Tibial nerve (tissue), 4 donors: Measurements from ENCODE around the gene ACTL10. TPM values are rescaled to one million over a fixed set of nuclear protein-coding genes. Genes with fewer than 3 reads are reported as not detected.
A peak's percentile ranks its signal among the peaks of the same experiment; 100 is the strongest.

Source experiments
- DNase-seq, 2 donors: peaks; one replicate each; pipeline ENCODE4 v3.0.0-alpha.2; 2019; ENCODE audit warnings: low spot score in 2 of 2
- H3K27ac ChIP-seq, 4 donors: fragments of 200-600 bp; sonication (generic) in 3 of 4; one replicate each; pipeline ENCODE4 v1.5.1; 2017 to 2019; ENCODE audit warnings: mild to moderate bottlenecking in 1 of 4
- H3K27me3 ChIP-seq, 2 donors: fragments of 200-600 bp; sonication (generic) in 1 of 2; one replicate each; pipeline versions ENCODE4 v1.5.1 to v1.6.0; 2017 to 2019
- H3K36me3 ChIP-seq, 3 donors: fragments of 200-600 bp; sonication (generic); one replicate each; pipeline ENCODE4 v1.5.1; 2018 to 2019
- H3K4me1 ChIP-seq, 4 donors: fragments of 200-600 bp; sonication (generic) in 3 of 4; one replicate each; pipeline ENCODE4 v1.5.1; 2017 to 2019
- H3K4me3 ChIP-seq, 4 donors: fragments of 200-600 bp; sonication (generic) in 3 of 4; one replicate each; pipeline ENCODE4 v1.5.1; 2017 to 2019; ENCODE audit warnings: mild to moderate bottlenecking in 1 of 4, moderate library complexity in 1 of 4
- H3K9me3 ChIP-seq, 4 donors: fragments of 200-600 bp; sonication (generic) in 3 of 4; one replicate each; pipeline ENCODE4 v1.5.1; 2017 to 2019
- EP300 ChIP-seq, 2 donors: sonication (generic); formaldehyde crosslinking; IDR thresholded peaks; one replicate each; pipeline ENCODE4 v1.6.1; 2017; ENCODE audit warnings: antibody characterized with exemption in 2 of 2, mild to moderate bottlenecking in 1 of 2
- POLR2A ChIP-seq, 2 donors: fragments of 450-650 bp; IDR thresholded peaks; one replicate each; pipeline ENCODE4 v1.6.1; 2017; ENCODE audit warnings: antibody characterized with exemption in 2 of 2, mild to moderate bottlenecking in 2 of 2, moderate library complexity in 2 of 2
- WGBS, 2 donors: methylation state at CpG; one replicate each; pipeline ENCODE4 v1.1.5; 2018; 5-methylcytosine and 5-hydroxymethylcytosine counted together
- total RNA-seq, 4 donors: library from RNA; depleted of rRNA; stranded (reverse); fragments of >200 nt; gene quantifications; one replicate each; pipeline ENCODE4 v1.1.0, GENCODE V29; 2016
- TF ChIP-seq, protein P1 (sequence below), 5 experiments: fragments of 200-600 bp in 3 of 5; fragments of 450-650 bp in 2 of 5; sonication (generic) in 3 of 5; IDR thresholded peaks; one replicate each; pipeline ENCODE4 v1.5.1; 2016 to 2019; ENCODE audit warnings: antibody characterized with exemption in 5 of 5, mild to moderate bottlenecking in 3 of 5, moderate library complexity in 2 of 5

Gene ACTL10
- total RNA-seq, 4 donors from 2014 or later: 1.1 to 4.3 (median 3.8) TPM

DNA sequence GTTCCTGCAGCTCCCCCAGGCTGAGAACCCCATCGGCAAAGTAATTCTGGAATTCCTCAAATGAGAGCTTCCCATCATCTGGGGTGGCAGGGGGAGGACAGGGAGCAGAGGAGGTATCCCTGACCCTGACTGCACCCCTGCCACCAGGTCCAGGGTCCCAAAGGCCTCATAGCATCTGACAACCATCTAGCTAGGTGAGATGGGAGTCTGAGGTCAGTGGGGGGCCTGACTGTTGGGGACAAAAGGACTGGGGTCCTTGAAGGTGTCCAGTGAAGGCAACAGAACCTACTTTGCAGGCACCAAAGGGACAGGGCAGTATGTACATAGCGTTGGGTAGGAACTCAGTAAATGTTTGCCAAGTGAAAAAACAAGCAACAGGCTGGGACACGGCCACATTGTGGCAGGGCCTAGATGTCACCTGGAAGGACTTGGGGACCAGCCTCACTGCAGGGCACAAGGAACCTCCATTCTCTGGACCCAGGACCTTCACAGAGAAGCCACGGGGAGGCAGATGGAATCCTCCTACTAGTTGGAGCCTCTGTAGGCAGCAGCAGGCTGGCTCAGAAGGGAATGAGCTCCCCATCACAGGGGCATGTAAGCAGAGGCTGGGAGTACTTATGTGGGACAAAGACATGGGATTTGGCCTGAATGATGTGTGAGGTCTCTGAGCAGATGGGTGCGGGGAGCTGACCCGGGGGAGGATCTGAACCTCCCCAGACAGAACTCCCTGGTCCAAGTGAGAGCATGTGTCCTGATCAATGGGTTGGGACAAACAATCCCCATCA, 4.2 kb downstream of the ACTL10 start:
- Histone ChIP-seq H3K4me3 (no peak overlapping the region), H3K9me3 (no peaks in the 10 kb centered on the region), H3K36me3 (peaks cover 0 to 34% (median 0%) of the 10 kb centered on the region in 3 donors), H3K27me3 (no peaks in the 10 kb centered on the region), H3K27ac (peak overlapping the region in 1 of 4 donors; percentile 27), H3K4me1 (peaks cover 0 to 58% (median 40%) of the 10 kb centered on the region in 4 donors)
- no peak for DNase-seq
- WGBS, 2 donors: 91 to 92% methylated on average over 6 of the region's 6 CpGs
- no peak for TF ChIP-seq EP300 (IDR thresholded peaks at IDR 0.05)
- TF ChIP-seq, protein P1, sequence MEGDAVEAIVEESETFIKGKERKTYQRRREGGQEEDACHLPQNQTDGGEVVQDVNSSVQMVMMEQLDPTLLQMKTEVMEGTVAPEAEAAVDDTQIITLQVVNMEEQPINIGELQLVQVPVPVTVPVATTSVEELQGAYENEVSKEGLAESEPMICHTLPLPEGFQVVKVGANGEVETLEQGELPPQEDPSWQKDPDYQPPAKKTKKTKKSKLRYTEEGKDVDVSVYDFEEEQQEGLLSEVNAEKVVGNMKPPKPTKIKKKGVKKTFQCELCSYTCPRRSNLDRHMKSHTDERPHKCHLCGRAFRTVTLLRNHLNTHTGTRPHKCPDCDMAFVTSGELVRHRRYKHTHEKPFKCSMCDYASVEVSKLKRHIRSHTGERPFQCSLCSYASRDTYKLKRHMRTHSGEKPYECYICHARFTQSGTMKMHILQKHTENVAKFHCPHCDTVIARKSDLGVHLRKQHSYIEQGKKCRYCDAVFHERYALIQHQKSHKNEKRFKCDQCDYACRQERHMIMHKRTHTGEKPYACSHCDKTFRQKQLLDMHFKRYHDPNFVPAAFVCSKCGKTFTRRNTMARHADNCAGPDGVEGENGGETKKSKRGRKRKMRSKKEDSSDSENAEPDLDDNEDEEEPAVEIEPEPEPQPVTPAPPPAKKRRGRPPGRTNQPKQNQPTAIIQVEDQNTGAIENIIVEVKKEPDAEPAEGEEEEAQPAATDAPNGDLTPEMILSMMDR (IDR thresholded peaks at IDR 0.05): no peak
- TF ChIP-seq POLR2A (IDR thresholded peaks at IDR 0.05): no peak

DNA sequence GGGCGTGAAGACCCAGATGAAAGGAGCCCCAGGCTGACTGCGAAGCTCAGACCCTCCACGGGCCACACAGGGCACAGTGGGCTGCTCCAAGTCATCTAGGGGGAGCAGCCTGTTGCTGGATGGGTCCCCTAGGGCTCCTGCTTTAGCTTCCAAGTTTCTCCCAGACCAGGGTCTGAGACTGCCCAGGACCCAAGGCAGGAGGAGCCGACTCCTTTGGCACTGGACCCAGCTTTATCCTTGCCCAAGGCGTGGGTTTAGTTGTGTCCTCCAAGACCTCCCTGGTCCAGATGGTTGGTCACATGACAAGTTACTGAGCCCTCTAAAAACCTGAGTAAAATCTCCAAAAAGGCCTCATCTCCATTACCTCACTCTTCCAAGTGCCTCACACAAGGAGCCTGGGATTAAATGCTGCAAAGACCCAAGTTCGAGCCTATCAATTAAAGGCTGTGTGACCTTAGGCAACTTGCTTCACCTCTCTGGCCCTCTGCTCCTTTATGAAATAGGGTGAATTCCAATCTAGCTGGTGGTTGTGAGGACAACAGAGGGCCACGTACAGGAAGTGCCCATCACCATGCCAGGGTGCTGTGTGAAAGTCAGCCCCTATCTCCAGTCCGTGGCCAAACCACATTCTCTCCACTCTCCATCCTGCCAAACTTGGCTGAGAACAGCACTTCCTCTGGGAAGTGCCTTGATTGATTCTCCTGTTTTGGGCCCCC, 5.0 kb downstream of the ACTL10 start:
- TF ChIP-seq, protein P1 (IDR thresholded peaks at IDR 0.05): no peak
- no peak for TF ChIP-seq POLR2A (IDR thresholded peaks at IDR 0.05)
- H3K27ac ChIP-seq: peak overlapping the region in 2 of 4 donors; percentile 90 to 93
- no peak overlapping the region for H3K4me3 ChIP-seq
- peaks cover 0 to 60% (median 43%) of the 10 kb centered on the region in 4 donors for H3K4me1 ChIP-seq
- no peak for DNase-seq
- WGBS, 2 donors: 73 to 79% methylated on average over 8 of the region's 8 CpGs
- no peaks in the 10 kb centered on the region for H3K9me3 ChIP-seq
- no peaks in the 10 kb centered on the region for H3K27me3 ChIP-seq
- H3K36me3 ChIP-seq: peaks cover 0 to 34% (median 0%) of the 10 kb centered on the region in 3 donors

DNA sequence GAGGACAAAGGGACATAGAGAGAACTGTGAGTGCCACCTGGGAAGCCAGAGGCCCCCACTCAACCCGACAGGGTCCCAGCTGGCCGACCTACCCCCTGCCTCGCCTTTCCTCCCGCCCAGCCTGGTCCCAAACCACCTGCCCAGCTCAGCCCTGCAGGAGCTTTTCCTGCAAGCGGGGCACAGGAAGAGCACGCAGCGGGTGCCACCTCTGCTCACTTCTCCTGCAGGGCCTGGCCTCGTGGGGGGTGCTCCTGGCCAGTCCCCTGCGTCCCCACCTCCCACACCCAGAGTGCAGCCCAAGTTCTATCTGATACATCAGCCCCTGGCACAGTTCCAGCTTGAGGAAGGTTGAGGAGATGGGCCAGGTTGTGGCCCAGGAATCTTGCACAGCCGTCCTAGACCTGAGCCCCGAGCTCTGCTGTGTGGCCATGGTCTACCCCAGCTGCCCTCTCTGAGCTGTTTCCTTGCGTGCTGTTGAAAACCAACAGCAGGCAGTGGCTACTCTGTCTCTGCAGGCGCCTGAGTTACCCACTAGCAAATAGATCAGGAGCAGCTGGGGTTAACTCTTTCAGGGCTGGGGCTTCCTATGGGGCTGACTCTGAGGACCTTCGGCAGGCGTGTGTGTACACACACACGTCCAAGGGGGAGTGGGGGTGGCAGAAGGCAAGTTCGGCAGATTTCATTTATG, 5.8 kb downstream of the ACTL10 start:
- Histone ChIP-seq H3K27me3 (no peaks in the 10 kb centered on the region), H3K9me3 (no peaks in the 10 kb centered on the region), H3K27ac (peak overlapping the region; percentile 87 to 93 (median 92)), H3K4me3 (peak overlapping the region in 3 of 4 donors; percentile 65 to 88 (median 71)), H3K36me3 (peaks cover 0 to 34% (median 0%) of the 10 kb centered on the region in 3 donors), H3K4me1 (peaks cover 0 to 58% (median 42%) of the 10 kb centered on the region in 4 donors)
- no peak for DNase-seq
- WGBS, 2 donors: 61 to 64% methylated on average over 15 to 17 of the region's 17 CpGs
- TF ChIP-seq POLR2A (IDR thresholded peaks at IDR 0.05) (no peak), EP300 (IDR thresholded peaks at IDR 0.05) (no peak)
- TF ChIP-seq, protein P1 (IDR thresholded peaks at IDR 0.05): no peak

DNA sequence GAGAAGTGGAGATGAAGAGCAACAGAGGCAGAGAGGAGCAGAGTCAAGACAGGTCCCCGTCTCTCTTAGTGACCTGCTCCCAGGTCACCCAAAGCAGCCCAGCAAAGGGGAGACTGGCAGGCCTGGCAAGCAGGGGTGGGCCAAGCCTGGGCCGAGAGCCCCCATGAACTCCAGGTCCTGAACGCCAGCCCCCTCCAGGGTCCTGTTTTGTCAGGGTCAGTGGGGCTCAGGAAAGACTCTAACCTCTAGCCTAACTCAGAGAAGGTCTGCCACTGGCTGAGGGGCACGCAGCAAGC, 6.3 kb downstream of the ACTL10 start:
- DNase-seq: no peak
- H3K4me3 ChIP-seq: peak overlapping the region; percentile 65 to 88 (median 69)
- 56 to 82% methylated on average over 3 to 4 of the region's 4 CpGs for whole genome bisulfite sequencing, 2 donors
- no peaks in the 10 kb centered on the region for H3K27me3 ChIP-seq
- TF ChIP-seq POLR2A (IDR thresholded peaks at IDR 0.05) (no peak), EP300 (IDR thresholded peaks at IDR 0.05) (no peak)
- TF ChIP-seq, protein P1 (IDR thresholded peaks at IDR 0.05): no peak
- no peaks in the 10 kb centered on the region for H3K9me3 ChIP-seq
- H3K4me1 ChIP-seq: peaks cover 0 to 55% (median 38%) of the 10 kb centered on the region in 4 donors
- H3K27ac ChIP-seq: peak overlapping the region; percentile 87 to 93 (median 92)
- peaks cover 0 to 34% (median 0%) of the 10 kb centered on the region in 3 donors for H3K36me3 ChIP-seq
